ENCODE measurements around the gene MADCAM1.

- TF ChIP-seq CTCF (conservative IDR thresholded peaks at IDR 0.05; ENCODE audit: low read length) (no peak), EZH2phosphoT487 (IDR thresholded peaks at IDR 0.05; ENCODE audit: borderline replicate concordance) (no peak)
Observed at GRCh38 chr19:531753-532560, 35.7 kb downstream of the MADCAM1 start, which contains the start of gene CDC34.
